Endothelial cell of umbilical vein (primary cell): ENCODE measurements around the gene SLC47A1.

Source experiments
- CTCF ChIP-seq, 2 donors: IDR thresholded peaks; 1 replicate in 1 of 2; 2 replicates in 1 of 2; pipeline ENCODE4 v1.5.1; 2011; ENCODE audit warnings: low read length in 2 of 2, mild to moderate bottlenecking in 2 of 2, moderate library complexity in 2 of 2, control low read depth in 1 of 2, inconsistent platforms in 1 of 2, low read depth in 1 of 2; ENCODE audit not compliant: insufficient read depth in 1 of 2; ENCODE audit errors: extremely low read depth in 1 of 2
- EZH2 ChIP-seq: IDR thresholded peaks from 2 replicates; pipeline ENCODE4 v1.6.1; 2012; ENCODE audit warnings: borderline replicate concordance, low read depth, mild to moderate bottlenecking, moderate library complexity, low read length, inconsistent platforms; ENCODE audit not compliant: severe bottlenecking
- FOS ChIP-seq: IDR thresholded peaks from 2 replicates; pipeline ENCODE4 v1.6.1; 2011; ENCODE audit warnings: mild to moderate bottlenecking, low read length, moderate library complexity, borderline replicate concordance; ENCODE audit not compliant: insufficient read depth
- JUN ChIP-seq: IDR thresholded peaks from 2 replicates; pipeline ENCODE4 v1.6.1; 2011; ENCODE audit warnings: borderline replicate concordance, low read depth; ENCODE audit not compliant: insufficient read length, insufficient read depth
- MAX ChIP-seq: IDR thresholded peaks from 2 replicates; pipeline ENCODE4 v1.6.1; 2011; ENCODE audit not compliant: insufficient read depth, insufficient read length
- POLR2A ChIP-seq: IDR thresholded peaks from 2 replicates; pipeline ENCODE4 v1.6.1; 2012; ENCODE audit warnings: low read depth, mild to moderate bottlenecking, control low read depth, low read length
- POLR2AphosphoS5 ChIP-seq: IDR thresholded peaks from 2 replicates; pipeline ENCODE4 v1.6.1; 2012; ENCODE audit warnings: low read depth, mild to moderate bottlenecking, control low read depth, low read length, moderate library complexity; ENCODE audit not compliant: insufficient read depth

GRCh38 chr17:19558946-19559345 lies 25.3 kb downstream of the SLC47A1 start:
- TF ChIP-seq CTCF (IDR thresholded peaks at IDR 0.05; ENCODE audit: extremely low read depth in 1 of 2, insufficient read depth in 1 of 2, low read depth in 1 of 2, low read length in 2 of 2) (no peak), MAX (no peak), POLR2AphosphoS5 (no peak), POLR2A (no peak), EZH2 (no peak), JUN (no peak), FOS (no peak)
